ENCODE data around the gene LRRC75A. TPM values are rescaled to one million over a fixed set of nuclear protein-coding genes. Genes with fewer than 3 reads are reported as not detected.

LRRC75A gene
- total RNA-seq, 2 donors from 2014 or later, result 0.93 to 2.6 TPM

DNA sequence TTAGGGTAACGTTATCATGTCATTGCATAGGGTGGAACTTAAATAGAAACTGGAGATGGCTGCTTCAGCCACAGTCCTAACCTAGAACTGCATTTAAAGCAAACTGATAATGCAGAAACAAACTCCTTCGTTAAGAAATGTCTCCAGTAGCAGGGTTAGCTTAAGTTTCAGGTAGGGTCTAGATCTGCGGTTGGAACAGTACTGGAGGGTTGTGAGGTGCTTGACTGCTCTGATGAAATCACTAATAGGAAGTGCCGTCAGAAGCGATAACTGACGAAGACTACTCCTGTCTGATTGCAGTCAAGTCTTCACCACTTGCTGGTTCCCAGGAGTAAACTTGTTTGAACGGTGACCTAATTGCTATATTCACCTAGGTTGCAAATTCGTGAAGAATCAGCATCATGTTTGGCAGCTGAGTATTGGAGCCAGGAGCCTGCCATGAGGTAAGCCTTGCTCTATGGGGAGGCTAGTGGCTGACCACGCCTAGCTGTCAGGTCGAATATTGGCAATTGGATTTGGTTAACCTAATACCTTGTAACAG lies 52.1 kb downstream of the LRRC75A start:
- Histone ChIP-seq H3K36me3 (peaks cover 46% of the 10 kb centered on the region), H3K4me3 (peak overlapping the region; percentile 84 to 87), H3K9me3 (no peaks in the 10 kb centered on the region), H3K27ac (peak overlapping the region in 1 of 2 donors; percentile 88), H3K27me3 (no peaks in the 10 kb centered on the region), H3K4me1 (peaks cover 0 to 52% of the 10 kb centered on the region in 2 donors)
- TF ChIP-seq CTCF (IDR thresholded peaks at IDR 0.05), result no peak
- no peak for DNase-seq (ENCODE audit: low spot score)

DNA sequence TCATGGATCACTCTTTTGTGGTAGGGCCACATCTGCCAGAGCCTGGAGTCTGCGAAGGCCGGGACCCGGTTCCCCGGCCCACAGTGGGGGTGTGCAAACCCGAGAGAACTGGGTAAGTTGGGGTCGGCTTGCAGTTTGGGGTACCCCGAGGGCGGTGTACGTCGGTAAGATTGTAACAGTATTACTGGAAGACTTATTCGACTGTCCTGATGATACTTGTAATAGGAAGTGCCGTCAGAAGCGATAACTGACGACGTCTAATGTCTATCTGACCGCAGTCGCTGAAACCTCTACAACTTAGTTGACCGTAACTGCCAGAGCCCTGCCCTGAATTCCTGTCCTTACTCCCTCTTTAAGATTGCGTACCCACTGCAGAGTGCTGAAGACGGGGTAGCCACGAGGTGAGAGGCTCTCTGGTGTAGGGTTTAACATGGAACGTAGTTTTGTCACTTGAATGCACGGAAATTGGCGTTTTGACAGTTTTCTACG lies 52.6 kb downstream of the LRRC75A start:
- H3K27me3 ChIP-seq, result no peaks in the 10 kb centered on the region
- peak overlapping the region; percentile 84 to 87 for H3K4me3 ChIP-seq
- H3K27ac ChIP-seq, result peak overlapping the region; percentile 83 to 88
- peaks cover 0 to 48% of the 10 kb centered on the region in 2 donors for H3K4me1 ChIP-seq
- no peaks in the 10 kb centered on the region for H3K9me3 ChIP-seq
- peaks cover 41% of the 10 kb centered on the region for H3K36me3 ChIP-seq
- DNase-seq (ENCODE audit: low spot score), result no peak
- no peak for TF ChIP-seq CTCF (IDR thresholded peaks at IDR 0.05)

DNA sequence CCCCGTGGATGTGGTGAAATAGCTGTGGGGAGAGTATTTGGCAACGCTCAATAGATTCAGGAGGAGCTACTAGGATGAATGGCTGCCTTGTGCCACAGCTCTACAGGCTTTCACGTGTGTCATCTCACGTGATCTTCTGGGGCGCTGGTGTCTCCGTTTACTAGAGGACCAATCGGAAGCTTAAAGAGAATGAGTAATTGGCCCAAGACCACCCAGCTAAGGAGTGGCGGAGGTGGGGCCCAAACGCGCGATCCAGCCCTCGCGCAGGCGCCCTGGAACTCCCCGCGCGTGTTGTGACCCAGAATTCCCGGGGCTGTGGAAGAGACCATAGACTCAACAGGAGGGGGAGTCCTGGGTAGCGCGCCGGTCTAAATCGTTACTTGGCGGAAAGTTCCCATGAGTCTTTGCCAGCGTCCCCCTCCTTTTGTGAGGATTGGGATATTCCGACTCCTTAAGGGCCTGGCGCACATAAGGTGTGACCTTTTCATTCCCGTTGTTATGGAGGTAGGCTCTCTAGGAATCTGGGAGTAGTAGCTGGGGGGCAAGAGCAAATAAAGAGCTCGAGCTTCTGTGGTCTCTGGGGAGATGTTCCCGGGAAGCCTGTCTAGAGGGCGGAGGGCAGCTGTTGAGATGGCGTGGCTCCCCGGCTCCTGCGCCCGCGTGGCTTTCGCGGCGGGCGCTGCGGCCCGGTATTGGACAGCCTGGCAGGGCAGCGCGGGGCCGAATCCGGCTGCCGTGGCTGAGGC lies 53.3 kb downstream of the LRRC75A start:
- Histone ChIP-seq H3K4me3 (peak overlapping the region; percentile 84 to 87), H3K4me1 (peaks cover 0 to 45% of the 10 kb centered on the region in 2 donors), H3K27me3 (no peaks in the 10 kb centered on the region), H3K27ac (peak overlapping the region; percentile 83 to 88), H3K9me3 (no peaks in the 10 kb centered on the region), H3K36me3 (peaks cover 35% of the 10 kb centered on the region)
- DNase-seq (ENCODE audit: low spot score), result peak; percentile 98
- TF ChIP-seq CTCF (IDR thresholded peaks at IDR 0.05), result no peak

GRCh38 chr17:16438173-16438556 lies 53.8 kb downstream of the LRRC75A start:
- no peak for DNase-seq (ENCODE audit: low spot score)
- Histone ChIP-seq H3K9me3 (no peaks in the 10 kb centered on the region), H3K27ac (peak overlapping the region; percentile 83 to 88), H3K36me3 (peaks cover 29% of the 10 kb centered on the region), H3K4me3 (peak overlapping the region; percentile 84 to 87), H3K4me1 (peaks cover 0 to 39% of the 10 kb centered on the region in 2 donors), H3K27me3 (no peaks in the 10 kb centered on the region)
- TF ChIP-seq CTCF (IDR thresholded peaks at IDR 0.05), result no peak

DNA sequence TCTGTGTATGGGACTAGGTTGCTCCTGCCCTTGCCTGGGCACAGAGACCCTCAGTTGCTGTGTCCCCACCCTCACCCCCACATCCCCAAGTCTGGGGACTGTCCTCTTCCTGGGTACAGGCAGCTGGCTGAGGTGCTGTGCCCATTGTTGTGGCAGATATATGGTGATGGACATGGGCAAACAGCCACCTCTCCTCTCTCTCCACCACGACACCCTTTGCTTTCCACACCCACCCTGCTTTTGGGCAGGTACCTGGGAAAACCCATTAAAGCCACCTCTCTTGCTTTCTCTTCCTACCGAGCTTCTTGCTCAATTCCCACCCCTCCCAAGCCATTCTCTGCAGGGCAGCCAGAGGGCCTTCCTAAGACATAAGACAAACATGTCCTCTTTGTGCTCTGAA lies 54.9 kb downstream of the LRRC75A start:
- peaks cover 20% of the 10 kb centered on the region for H3K36me3 ChIP-seq
- H3K4me1 ChIP-seq, result peaks cover 0 to 28% of the 10 kb centered on the region in 2 donors
- H3K27ac ChIP-seq, result no peak overlapping the region
- H3K4me3 ChIP-seq, result no peak overlapping the region
- H3K9me3 ChIP-seq, result no peaks in the 10 kb centered on the region
- no peak for DNase-seq (ENCODE audit: low spot score)
- H3K27me3 ChIP-seq, result no peaks in the 10 kb centered on the region
- TF ChIP-seq CTCF (IDR thresholded peaks at IDR 0.05), result no peak

All from right atrium auricular region (tissue), 2 donors.